Brain microvascular endothelial cell (primary cell): ENCODE data around the gene KCNQ1.

Source experiments
- DNase-seq: peaks from one replicate; pipeline ENCODE4 v3.0.0-alpha.2; 2020
- H3K27ac ChIP-seq: fragments of 250-450 bp; sonication (Bioruptor Pico); 2 replicates; pipeline ENCODE4 v1.5.1; 2020; ENCODE audit warnings: mild to moderate bottlenecking, moderate library complexity
- H3K27me3 ChIP-seq: fragments of 250-450 bp; sonication (Bioruptor Pico); replicated peaks from 2 replicates; pipeline ENCODE4 v1.5.1; 2020; ENCODE audit warnings: mild to moderate bottlenecking
- H3K36me3 ChIP-seq: fragments of 250-450 bp; sonication (Bioruptor Pico); replicated peaks from 2 replicates; pipeline ENCODE4 v1.5.1; 2020; ENCODE audit warnings: mild to moderate bottlenecking
- H3K4me3 ChIP-seq: 2 replicates; pipeline ENCODE4 v1.5.1; 2011; ENCODE audit warnings: low read depth, mild to moderate bottlenecking, control low read depth, low read length, moderate library complexity
- CTCF ChIP-seq: IDR thresholded peaks from 2 replicates; pipeline ENCODE4 v1.5.1; 2011; ENCODE audit warnings: low read depth, mild to moderate bottlenecking, moderate library complexity, low read length, control low read depth, inconsistent platforms; ENCODE audit errors: missing control alignments
- in situ Hi-C: cut with HindIII; loops from 2 replicates; pipeline ENCODE4 v1.10.0; 2017; ENCODE audit warnings: low sequenced_read_pairs, low pct_ligation_motif_present

Gene KCNQ1

GRCh38 chr11:2408671-2409070, 36.1 kb upstream of the KCNQ1 start:
- DNase-seq, result no peak
- Histone ChIP-seq H3K27me3 (peaks cover 2% of the 10 kb centered on the region), H3K4me3 (no peak overlapping the region), H3K27ac (no peak overlapping the region), H3K36me3 (peaks cover 2% of the 10 kb centered on the region)
- in situ Hi-C loops, result no loop called here
- TF ChIP-seq CTCF, result no peak

GRCh38 chr11:2409126-2409525, 35.7 kb upstream of the KCNQ1 start:
- in situ Hi-C loops, result no loop called here
- Histone ChIP-seq H3K27ac (no peak overlapping the region), H3K36me3 (no peaks in the 10 kb centered on the region), H3K27me3 (peaks cover 2% of the 10 kb centered on the region), H3K4me3 (no peak overlapping the region)
- DNase-seq, result no peak
- no peak for TF ChIP-seq CTCF

- Histone ChIP-seq H3K27ac (no peak overlapping the region), H3K27me3 (peaks cover 2% of the 10 kb centered on the region), H3K4me3 (no peak overlapping the region), H3K36me3 (no peaks in the 10 kb centered on the region)
- no peak for DNase-seq
- in situ Hi-C loops, result no loop called here
- no peak for TF ChIP-seq CTCF
Measured at GRCh38 chr11:2409611-2410468, 35.0 kb upstream of the KCNQ1 start.

- no peak overlapping the region for H3K27ac ChIP-seq
- in situ Hi-C loops, result no loop called here
- no peak for TF ChIP-seq CTCF
- H3K36me3 ChIP-seq, result no peaks in the 10 kb centered on the region
- DNase-seq, result no peak
- no peak overlapping the region for H3K4me3 ChIP-seq
- H3K27me3 ChIP-seq, result peaks cover 2% of the 10 kb centered on the region
Measured at GRCh38 chr11:2410616-2411015, 34.2 kb upstream of the KCNQ1 start.

GRCh38 chr11:2411446-2412305, 33.1 kb upstream of the KCNQ1 start:
- H3K27ac ChIP-seq, result no peak overlapping the region
- no peak for TF ChIP-seq CTCF
- no peaks in the 10 kb centered on the region for H3K36me3 ChIP-seq
- in situ Hi-C loops, result no loop called here
- H3K4me3 ChIP-seq, result no peak overlapping the region
- DNase-seq, result no peak
- peaks cover 2% of the 10 kb centered on the region for H3K27me3 ChIP-seq
